Measurements from ENCODE around the gene NAP1L4.

The NAP1L4 gene

GRCh38 chr11:2958251-2958650 is 33.9 kb downstream of the NAP1L4 start:
- no peak for DNase-seq (ENCODE audit: extremely low read depth, low read depth)

GRCh38 chr11:2955906-2956476 is 36.1 kb downstream of the NAP1L4 start:
- no peak for TF ChIP-seq CTCF (IDR thresholded peaks at IDR 0.05; ENCODE audit: low read depth, low read length)
- DNase-seq (ENCODE audit: extremely low read depth, low read depth): no peak

More at GRCh38 chr11:2958251-2958650, 33.9 kb downstream of the NAP1L4 start:
- TF ChIP-seq CTCF (IDR thresholded peaks at IDR 0.05; ENCODE audit: low read depth, low read length): no peak

- no peak for DNase-seq (ENCODE audit: extremely low read depth, low read depth)
These were observed 37.9 kb downstream of the NAP1L4 start for GRCh38 chr11:2954263-2954662.

GRCh38 chr11:2952290-2952689 is 39.8 kb downstream of the NAP1L4 start:
- no peak for DNase-seq (ENCODE audit: extremely low read depth, low read depth)
- TF ChIP-seq CTCF (IDR thresholded peaks at IDR 0.05; ENCODE audit: low read depth, low read length): no peak

More at GRCh38 chr11:2954263-2954662, 37.9 kb downstream of the NAP1L4 start:
- TF ChIP-seq CTCF (IDR thresholded peaks at IDR 0.05; ENCODE audit: low read depth, low read length): no peak

GRCh38 chr11:2951231-2952110 is 40.7 kb downstream of the NAP1L4 start:
- no peak for TF ChIP-seq CTCF (IDR thresholded peaks at IDR 0.05; ENCODE audit: low read depth, low read length)

GRCh38 chr11:2950825-2951224 is 41.3 kb downstream of the NAP1L4 start:
- TF ChIP-seq CTCF (IDR thresholded peaks at IDR 0.05; ENCODE audit: low read depth, low read length): no peak
- no peak for DNase-seq (ENCODE audit: extremely low read depth, low read depth)

More at GRCh38 chr11:2951231-2952110, 40.7 kb downstream of the NAP1L4 start:
- no peak for DNase-seq (ENCODE audit: extremely low read depth, low read depth)

GRCh38 chr11:2949920-2950319 is 42.2 kb downstream of the NAP1L4 start:
- TF ChIP-seq CTCF (IDR thresholded peaks at IDR 0.05; ENCODE audit: low read depth, low read length): no peak
- DNase-seq (ENCODE audit: extremely low read depth, low read depth): no peak

All from AG09319 (cell line).